ENCODE measurements around the gene TMEM120B. TPM values are rescaled to one million over a fixed set of nuclear protein-coding genes. Genes with fewer than 3 reads are reported as not detected.
"Not testable (repeated sequence)": the region's sequence is repeated elsewhere in the genome, so short reads cannot be mapped to it uniquely, and the experiment has no call there.

The TMEM120B gene
- total RNA-seq, 1 experiment from 2014 or later = 14.2 TPM

- DNase-seq (ENCODE audit: unreplicated experiment) = no peak
- no peak overlapping the region for H3K4me3 Mint-ChIP-seq (ENCODE audit: unreplicated experiment)
- no peaks in the 10 kb centered on the region for H3K9me3 Mint-ChIP-seq (ENCODE audit: unreplicated experiment)
- no peak overlapping the region for H3K27ac Mint-ChIP-seq (ENCODE audit: low read depth, unreplicated experiment)
- peaks cover 17% of the 10 kb centered on the region for H3K36me3 Mint-ChIP-seq (ENCODE audit: insufficient read depth, unreplicated experiment)
- no TSS peak for BruUV-seq (replicated peaks)
- ChIA-PET POLR2A (no interaction called here), CTCF (interaction anchor here (0.6 kb wide), 1 partner anchor 17 kb away, joined by 3 read pairs; no protein-coding TSS in a partner anchor)
- H3K27me3 Mint-ChIP-seq (ENCODE audit: insufficient read depth, unreplicated experiment) = no peaks in the 10 kb centered on the region
- H3K4me1 Mint-ChIP-seq (ENCODE audit: insufficient read depth, unreplicated experiment) = no peaks in the 10 kb centered on the region
- intact Hi-C loops (cut with micrococcal nuclease) = no loop called here
- TF ChIP-seq, protein P1, sequence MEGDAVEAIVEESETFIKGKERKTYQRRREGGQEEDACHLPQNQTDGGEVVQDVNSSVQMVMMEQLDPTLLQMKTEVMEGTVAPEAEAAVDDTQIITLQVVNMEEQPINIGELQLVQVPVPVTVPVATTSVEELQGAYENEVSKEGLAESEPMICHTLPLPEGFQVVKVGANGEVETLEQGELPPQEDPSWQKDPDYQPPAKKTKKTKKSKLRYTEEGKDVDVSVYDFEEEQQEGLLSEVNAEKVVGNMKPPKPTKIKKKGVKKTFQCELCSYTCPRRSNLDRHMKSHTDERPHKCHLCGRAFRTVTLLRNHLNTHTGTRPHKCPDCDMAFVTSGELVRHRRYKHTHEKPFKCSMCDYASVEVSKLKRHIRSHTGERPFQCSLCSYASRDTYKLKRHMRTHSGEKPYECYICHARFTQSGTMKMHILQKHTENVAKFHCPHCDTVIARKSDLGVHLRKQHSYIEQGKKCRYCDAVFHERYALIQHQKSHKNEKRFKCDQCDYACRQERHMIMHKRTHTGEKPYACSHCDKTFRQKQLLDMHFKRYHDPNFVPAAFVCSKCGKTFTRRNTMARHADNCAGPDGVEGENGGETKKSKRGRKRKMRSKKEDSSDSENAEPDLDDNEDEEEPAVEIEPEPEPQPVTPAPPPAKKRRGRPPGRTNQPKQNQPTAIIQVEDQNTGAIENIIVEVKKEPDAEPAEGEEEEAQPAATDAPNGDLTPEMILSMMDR (IDR thresholded peaks at IDR 0.05; ENCODE audit: unreplicated experiment) = no peak
Observed at GRCh38 chr12:121753844-121754264, 41.3 kb downstream of the TMEM120B start.

DNA sequence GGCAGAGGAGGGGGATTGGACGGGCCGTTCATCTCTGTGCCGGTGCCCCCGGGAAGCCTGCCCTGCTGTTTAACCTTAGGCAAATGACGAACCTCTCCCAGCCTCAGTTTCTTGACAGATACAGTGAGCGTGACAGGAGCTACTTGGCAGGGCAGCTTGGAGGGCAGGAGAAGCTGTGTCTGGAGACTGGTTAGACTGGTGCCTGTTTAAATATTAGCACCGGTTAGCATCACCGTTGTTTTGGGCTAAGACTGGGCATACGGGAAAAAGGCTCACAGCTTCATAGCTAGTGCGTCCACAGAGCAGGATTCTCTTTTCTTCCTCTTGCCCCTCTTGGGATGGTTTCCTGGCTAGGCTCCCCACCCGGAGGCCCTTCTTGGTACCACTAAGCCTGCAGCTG, 42.3 kb downstream of the TMEM120B start:
- intact Hi-C loops (cut with micrococcal nuclease) = no loop called here
- peaks cover 14% of the 10 kb centered on the region for H3K36me3 Mint-ChIP-seq (ENCODE audit: insufficient read depth, unreplicated experiment)
- POLR2A ChIA-PET = interaction anchor here (0.7 kb wide), 1 partner anchor 68 kb away, joined by 3 read pairs; no protein-coding TSS in a partner anchor
- BruUV-seq (replicated peaks) = no TSS peak
- no peak for DNase-seq (ENCODE audit: unreplicated experiment)
- H3K4me3 Mint-ChIP-seq (ENCODE audit: unreplicated experiment) = no peak overlapping the region
- no peaks in the 10 kb centered on the region for H3K4me1 Mint-ChIP-seq (ENCODE audit: insufficient read depth, unreplicated experiment)
- CTCF ChIA-PET = interaction anchor here (0.8 kb wide), 1 partner anchor 22 kb away, joined by 3 read pairs; no protein-coding TSS in a partner anchor
- no peak overlapping the region for H3K27ac Mint-ChIP-seq (ENCODE audit: low read depth, unreplicated experiment)
- no peaks in the 10 kb centered on the region for H3K9me3 Mint-ChIP-seq (ENCODE audit: unreplicated experiment)
- TF ChIP-seq, protein P1 (IDR thresholded peaks at IDR 0.05; ENCODE audit: unreplicated experiment) = no peak
- no peaks in the 10 kb centered on the region for H3K27me3 Mint-ChIP-seq (ENCODE audit: insufficient read depth, unreplicated experiment)

DNA sequence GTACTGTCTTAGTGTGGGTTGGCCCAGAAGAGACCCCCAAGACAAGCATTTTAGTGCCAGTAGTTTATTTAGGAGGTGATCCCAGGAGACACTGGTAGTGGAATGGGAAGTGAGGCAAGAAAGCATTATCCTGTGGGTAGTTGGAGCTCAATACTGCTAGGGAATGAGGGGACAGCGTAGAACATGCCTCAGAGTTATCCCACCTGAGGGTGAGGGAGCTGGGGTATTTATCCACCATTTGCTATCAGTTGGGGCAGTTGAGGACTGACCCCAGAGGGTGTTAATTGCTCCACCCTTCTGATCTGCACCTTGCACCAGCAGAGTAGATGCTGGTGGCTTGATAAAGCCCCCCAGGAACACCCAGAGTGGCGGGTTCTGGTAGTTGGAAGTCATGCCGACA, 43.0 kb downstream of the TMEM120B start:
- Mint-ChIP-seq H3K4me1 (ENCODE audit: insufficient read depth, unreplicated experiment) (no peaks in the 10 kb centered on the region), H3K9me3 (ENCODE audit: unreplicated experiment) (no peaks in the 10 kb centered on the region), H3K4me3 (ENCODE audit: unreplicated experiment) (no peak overlapping the region), H3K27ac (ENCODE audit: low read depth, unreplicated experiment) (no peak overlapping the region), H3K36me3 (ENCODE audit: insufficient read depth, unreplicated experiment) (peaks cover 8% of the 10 kb centered on the region), H3K27me3 (ENCODE audit: insufficient read depth, unreplicated experiment) (no peaks in the 10 kb centered on the region)
- TF ChIP-seq, protein P1 (IDR thresholded peaks at IDR 0.05; ENCODE audit: unreplicated experiment) = no peak
- intact Hi-C loops (cut with micrococcal nuclease) = no loop called here
- DNase-seq (ENCODE audit: unreplicated experiment) = no peak
- ChIA-PET POLR2A (no interaction called here), CTCF (interaction anchor here (0.8 kb wide), 2 partner anchors 22 to 54 kb away, joined by 3 to 6 read pairs; no protein-coding TSS in a partner anchor)
- no TSS peak for BruUV-seq (replicated peaks)

DNA sequence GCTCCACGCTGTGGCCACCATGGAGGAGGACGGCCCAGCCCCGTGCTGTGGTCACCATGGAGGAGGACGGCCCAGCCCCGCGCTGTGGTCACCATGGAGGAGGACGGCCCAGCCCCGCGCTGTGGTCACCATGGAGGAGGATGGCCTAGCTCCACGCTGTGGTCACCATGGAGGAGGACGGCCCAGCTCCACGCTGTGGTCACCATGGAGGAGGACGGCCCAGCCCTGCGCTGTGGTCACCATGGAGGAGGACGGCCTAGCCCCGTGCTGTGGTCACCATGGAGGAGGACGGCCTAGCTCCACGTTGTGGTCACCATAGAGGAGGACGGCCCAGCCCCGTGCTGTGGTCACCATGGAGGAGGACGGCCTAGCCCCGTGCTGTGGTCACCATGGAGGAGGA, 46.0 kb downstream of the TMEM120B start:
- POLR2A ChIA-PET; H3K27me3 Mint-ChIP-seq (ENCODE audit: insufficient read depth, unreplicated experiment); BruUV-seq (replicated peaks); H3K27ac Mint-ChIP-seq (ENCODE audit: low read depth, unreplicated experiment); DNase-seq (ENCODE audit: unreplicated experiment); H3K4me1 Mint-ChIP-seq (ENCODE audit: insufficient read depth, unreplicated experiment); H3K9me3 Mint-ChIP-seq (ENCODE audit: unreplicated experiment); H3K36me3 Mint-ChIP-seq (ENCODE audit: insufficient read depth, unreplicated experiment); H3K4me3 Mint-ChIP-seq (ENCODE audit: unreplicated experiment); intact Hi-C loops (cut with micrococcal nuclease); CTCF ChIA-PET: not testable (repeated sequence)

DNA sequence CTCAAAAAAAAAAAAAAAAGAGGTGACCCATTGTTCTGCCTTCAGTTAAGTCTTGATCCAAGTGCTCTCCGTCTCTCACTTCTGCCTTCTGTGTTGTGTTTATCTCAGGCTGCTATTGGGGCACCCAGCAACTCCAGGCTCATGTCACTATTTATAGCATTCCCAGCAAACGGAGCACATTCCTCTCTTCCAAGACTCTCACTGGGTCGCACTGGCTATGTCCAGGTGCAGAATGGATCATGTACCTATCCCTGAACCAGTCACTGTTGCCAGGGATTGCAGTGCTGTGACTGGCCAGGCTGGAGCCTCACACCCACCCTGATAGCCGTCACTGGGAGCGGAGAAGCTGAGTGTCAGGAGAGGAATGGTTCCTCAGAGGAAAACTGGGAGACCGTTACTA, 49.7 kb downstream of the TMEM120B start:
- TF ChIP-seq, protein P1 (IDR thresholded peaks at IDR 0.05; ENCODE audit: unreplicated experiment) = no peak
- Mint-ChIP-seq H3K27ac (ENCODE audit: low read depth, unreplicated experiment) (no peak overlapping the region), H3K9me3 (ENCODE audit: unreplicated experiment) (no peaks in the 10 kb centered on the region), H3K36me3 (ENCODE audit: insufficient read depth, unreplicated experiment) (no peaks in the 10 kb centered on the region), H3K4me1 (ENCODE audit: insufficient read depth, unreplicated experiment) (no peaks in the 10 kb centered on the region), H3K27me3 (ENCODE audit: insufficient read depth, unreplicated experiment) (no peaks in the 10 kb centered on the region), H3K4me3 (ENCODE audit: unreplicated experiment) (no peak overlapping the region)
- ChIA-PET POLR2A (no interaction called here), CTCF (interaction anchor here (0.7 kb wide), 1 partner anchor 603 kb away, joined by 3 read pairs; no protein-coding TSS in a partner anchor)
- DNase-seq (ENCODE audit: unreplicated experiment) = no peak
- intact Hi-C loops (cut with micrococcal nuclease) = no loop called here
- BruUV-seq (replicated peaks) = no TSS peak
